GM19438 (cell line): ENCODE measurements around the gene DNAH6.
"Not testable (repeated sequence)": the region's sequence is repeated elsewhere in the genome, so short reads cannot be mapped to it uniquely, and the experiment has no call there.

Experiments used
- ATAC-seq: cut with Tn5 transposase; IDR thresholded peaks from one replicate; pipeline ENCODE4 v1.9.1; 2021; ENCODE audit warnings: low read depth; ENCODE audit not compliant: unreplicated experiment

Gene DNAH6

GRCh38 chr2:84731185-84731584, 214.9 kb downstream of the DNAH6 start:
- ATAC-seq: no peak

DNA sequence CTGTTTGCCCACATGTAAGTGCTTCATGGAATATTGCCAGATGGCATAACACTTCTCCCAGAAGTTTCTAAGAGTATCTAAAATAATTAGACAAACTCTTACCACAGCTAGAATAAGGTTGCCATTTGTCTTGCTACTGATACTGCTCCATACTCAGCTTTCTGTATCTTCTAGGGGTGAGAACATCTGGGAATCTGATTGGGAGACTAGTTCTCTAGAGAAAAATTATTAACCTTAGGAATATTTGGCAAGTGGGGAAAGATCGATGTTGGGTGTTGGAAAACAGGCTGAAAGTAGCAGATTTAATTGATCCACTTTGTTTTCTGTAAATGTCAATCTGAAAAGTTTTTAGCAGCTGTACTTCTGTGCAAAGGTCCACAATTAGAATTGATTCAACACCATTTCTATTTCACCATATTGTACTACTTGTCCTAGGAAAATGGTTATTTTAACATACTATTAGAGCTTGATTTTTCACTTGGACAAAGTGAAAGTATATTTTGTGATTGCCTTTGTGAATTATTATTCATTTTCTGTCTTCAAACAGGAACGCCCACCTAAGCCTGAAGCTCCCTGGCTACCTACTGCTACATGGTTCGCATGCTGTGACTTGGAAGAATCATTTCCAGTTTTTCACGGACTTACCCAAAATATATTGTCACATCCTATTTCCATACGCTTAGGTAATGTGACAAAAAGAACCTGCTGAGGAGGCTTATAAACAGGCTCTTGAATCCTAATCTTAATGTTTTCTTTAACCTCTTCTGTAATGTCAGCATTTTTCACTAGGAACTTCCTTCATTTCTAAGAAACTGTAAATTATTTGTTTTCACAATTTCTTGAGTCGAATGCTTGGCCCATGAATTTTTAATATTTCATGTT, 216.8 kb downstream of the DNAH6 start:
- ATAC-seq: no peak

GRCh38 chr2:84735389-84735788, 219.1 kb downstream of the DNAH6 start:
- ATAC-seq: no peak

GRCh38 chr2:84741182-84741822, 225.0 kb downstream of the DNAH6 start:
- peak; percentile 99 for ATAC-seq

GRCh38 chr2:84748341-84748740, 232.0 kb downstream of the DNAH6 start:
- no peak for ATAC-seq

- no peak for ATAC-seq
Measured at GRCh38 chr2:84749442-84749841, 233.1 kb downstream of the DNAH6 start.

DNA sequence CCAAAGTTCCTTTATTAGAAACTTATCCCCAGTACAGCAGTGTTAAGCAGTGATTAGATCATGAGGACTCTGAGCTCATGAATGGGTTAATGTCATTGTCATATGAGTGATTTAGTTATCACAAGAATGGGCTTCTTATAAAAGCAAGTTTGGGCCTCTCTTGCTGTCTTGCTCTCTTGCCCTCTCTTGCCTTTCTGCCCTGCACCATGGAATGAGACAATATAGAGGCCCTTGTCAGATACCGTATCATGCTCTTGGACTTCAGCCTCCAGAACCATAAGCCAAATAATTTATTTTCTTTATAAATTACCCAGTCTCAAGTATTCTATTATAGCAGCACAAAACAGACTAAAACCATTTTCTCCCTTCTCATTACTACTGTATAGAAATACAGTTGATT, 238.8 kb downstream of the DNAH6 start:
- no peak for ATAC-seq

GRCh38 chr2:84757648-84758047, 241.3 kb downstream of the DNAH6 start:
- ATAC-seq: no peak

- no peak for ATAC-seq
Measured at GRCh38 chr2:84766791-84767190, 250.5 kb downstream of the DNAH6 start.

- no peak for ATAC-seq
Measured at GRCh38 chr2:84768840-84769239, 252.5 kb downstream of the DNAH6 start.

GRCh38 chr2:84770280-84770679, 254.0 kb downstream of the DNAH6 start:
- ATAC-seq: no peak

DNA sequence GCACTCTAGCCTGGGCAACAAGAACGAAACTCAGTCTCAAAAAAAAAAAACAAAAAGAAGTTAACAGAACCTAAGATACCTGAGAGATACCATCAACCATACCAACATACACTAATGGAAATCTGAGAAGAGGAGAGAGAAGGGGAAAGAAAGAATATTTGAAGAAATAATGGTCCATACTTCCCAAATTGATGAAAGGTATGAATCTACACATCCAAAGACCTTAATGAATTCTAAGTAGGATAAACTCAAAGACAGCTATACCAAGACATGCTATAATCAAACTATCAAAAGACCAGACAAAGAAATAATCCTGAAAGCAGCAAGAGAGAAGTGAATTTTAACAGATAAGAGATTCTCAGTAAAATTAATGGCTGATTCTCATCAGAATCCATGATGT, 255.0 kb downstream of the DNAH6 start:
- no peak for ATAC-seq

GRCh38 chr2:84773562-84773961, 257.3 kb downstream of the DNAH6 start:
- ATAC-seq: not testable (repeated sequence)

GRCh38 chr2:84776011-84776410, 259.7 kb downstream of the DNAH6 start:
- ATAC-seq: no peak

GRCh38 chr2:84778911-84779690, 262.8 kb downstream of the DNAH6 start:
- no peak for ATAC-seq

DNA sequence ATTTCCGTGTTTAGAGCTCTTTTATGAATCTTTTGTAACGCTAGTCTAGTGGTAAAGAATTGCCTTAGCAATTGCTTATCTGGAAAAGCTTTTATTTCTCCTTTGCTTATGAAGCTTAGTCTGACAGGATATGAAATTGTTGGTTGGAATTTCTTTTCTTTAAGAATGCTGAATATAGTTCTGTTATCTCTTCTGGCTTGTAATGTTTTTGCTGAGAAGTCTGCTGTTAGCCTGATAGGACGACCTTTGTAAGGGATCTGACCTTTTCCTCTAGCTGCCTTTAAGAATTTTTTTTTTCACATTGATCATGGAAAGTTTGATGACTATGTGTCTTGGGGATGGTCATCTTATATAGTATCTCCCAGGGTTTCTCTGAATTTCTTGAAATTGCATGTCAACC, 263.5 kb downstream of the DNAH6 start:
- ATAC-seq: no peak

DNA sequence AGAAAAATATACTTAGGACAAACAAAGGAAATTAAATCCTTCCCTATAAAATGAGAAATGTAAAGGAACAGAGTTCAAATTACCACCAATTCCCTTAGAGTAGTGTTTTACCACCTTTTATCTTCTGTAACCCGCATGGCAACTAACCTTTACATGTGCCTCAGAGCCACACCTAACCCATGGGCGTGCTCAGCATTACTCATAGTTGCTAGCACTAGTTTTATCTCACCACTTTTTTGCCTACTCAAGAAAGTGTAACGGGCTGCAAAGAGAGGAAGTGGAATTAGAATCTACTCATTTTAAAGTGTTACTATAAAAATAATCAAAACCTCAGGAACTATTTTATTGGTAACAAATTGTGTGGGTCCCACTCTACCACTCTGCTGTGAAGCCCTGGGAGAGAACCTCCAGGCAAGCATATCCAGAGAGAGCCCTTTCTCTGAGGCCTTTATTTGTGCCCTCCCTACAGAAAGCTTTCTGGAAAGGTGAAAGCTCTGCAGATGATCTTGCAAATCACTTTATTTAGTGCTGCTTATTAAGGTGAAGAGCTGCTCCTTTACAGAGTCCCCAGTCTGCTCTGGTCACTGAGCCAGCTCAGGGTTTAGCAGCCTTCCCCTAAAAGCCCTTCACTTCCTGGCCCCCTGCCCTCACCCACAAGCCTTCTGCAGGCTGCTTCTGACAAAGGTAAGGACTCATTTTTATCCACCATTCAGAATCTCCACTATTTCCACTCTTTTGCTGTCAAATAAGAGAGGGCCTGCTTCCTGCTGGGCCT, 265.8 kb downstream of the DNAH6 start:
- ATAC-seq: no peak

DNA sequence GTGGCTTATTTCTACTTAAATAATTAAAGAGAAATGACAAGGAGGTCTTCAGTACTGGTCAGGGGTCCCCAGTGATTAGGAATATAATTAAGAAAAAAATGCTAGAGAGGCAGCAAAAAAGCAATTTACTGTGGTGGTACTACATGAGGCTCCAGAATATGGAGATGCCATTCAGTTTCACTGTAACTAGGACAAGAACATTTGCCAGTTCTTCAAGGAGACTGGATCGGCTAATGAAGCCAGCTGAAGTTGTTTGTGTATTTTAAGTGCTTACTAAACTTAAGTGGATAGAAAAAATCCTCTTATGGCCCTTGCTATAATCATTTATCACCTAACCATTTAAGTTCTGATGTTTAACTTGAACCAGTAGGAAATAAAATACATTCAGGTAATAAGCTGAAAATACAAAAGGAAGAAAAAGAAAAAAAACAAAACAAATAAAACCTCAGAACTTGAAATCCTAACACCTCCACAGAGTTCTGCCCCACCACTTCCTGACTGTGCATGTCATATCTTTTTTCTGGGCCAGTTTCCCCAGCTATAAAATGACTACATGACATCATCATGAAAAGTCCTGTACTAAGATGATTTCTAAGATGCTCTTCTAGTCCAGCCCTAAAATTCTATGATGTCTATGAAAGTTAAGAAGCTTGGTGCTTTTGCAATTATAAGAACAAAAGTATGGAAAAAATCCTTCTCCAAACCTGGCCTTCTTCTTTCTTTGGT, 266.6 kb downstream of the DNAH6 start:
- no peak for ATAC-seq

GRCh38 chr2:84785950-84786349, 269.7 kb downstream of the DNAH6 start:
- no peak for ATAC-seq

DNA sequence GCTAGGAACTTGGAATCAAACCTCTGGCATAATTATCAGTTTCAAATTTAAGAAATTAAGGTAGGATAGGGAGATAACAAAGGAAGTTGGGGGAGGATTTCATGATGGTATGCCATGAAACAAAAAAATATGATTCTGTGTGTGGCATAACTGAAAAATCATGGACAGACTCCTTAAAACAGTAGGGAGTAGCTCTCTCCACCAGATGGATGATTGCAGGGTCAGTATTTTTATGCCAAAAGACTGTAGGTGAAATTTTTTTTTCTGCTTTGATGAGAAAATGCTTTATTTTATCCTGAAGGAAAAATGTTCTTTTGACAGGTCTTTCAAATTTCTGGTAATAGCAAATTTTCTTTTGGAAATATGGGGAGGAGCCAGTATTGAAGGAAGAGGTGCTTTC, 270.3 kb downstream of the DNAH6 start:
- no peak for ATAC-seq
